NCI-H748 (cell line): ENCODE measurements around the gene TMBIM4.

Source experiments
- DNase-seq: peaks from one replicate; lab custom pipeline; 2025; ENCODE audit not compliant: unreplicated experiment; lab: John Stamatoyannopoulos, UW

Gene TMBIM4

GRCh38 chr12:66103016-66103913 lies 66.5 kb downstream of the TMBIM4 start:
- DNase-seq = no peak

- no peak for DNase-seq
These were observed 77.1 kb downstream of the TMBIM4 start for GRCh38 chr12:66092559-66093269.

- no peak for DNase-seq
These were observed 79.6 kb downstream of the TMBIM4 start for GRCh38 chr12:66090157-66090556.

GRCh38 chr12:66087365-66087943 lies 82.3 kb downstream of the TMBIM4 start:
- DNase-seq = peak; percentile 38

- no peak for DNase-seq
These were observed 83.8 kb downstream of the TMBIM4 start for GRCh38 chr12:66085998-66086397.
